ENCODE data around the gene SEC22C.

Gene SEC22C

DNA sequence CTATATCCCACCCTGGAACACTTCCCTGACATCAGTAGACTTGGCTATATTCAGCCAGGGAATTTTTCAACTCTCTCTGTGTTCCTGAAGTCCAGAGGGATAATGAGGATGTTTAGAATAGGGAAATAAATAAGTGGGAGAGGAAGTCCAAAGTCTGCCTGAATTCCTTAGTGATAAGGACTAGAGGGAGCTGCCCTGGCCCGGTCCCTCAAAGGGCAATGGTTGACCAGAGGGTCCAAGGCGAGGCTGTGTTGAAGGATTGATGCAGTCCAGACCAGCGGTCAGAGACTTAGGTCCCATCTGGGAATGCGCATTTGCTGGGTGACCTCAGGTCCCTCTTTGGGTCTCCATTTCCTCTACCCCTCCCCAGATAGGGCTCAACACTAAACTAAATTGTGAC, 71.4 kb downstream of the SEC22C start:
- DNase-seq: no peak

GRCh38 chr3:42509111-42509510, 72.7 kb downstream of the SEC22C start:
- no peak for DNase-seq

DNA sequence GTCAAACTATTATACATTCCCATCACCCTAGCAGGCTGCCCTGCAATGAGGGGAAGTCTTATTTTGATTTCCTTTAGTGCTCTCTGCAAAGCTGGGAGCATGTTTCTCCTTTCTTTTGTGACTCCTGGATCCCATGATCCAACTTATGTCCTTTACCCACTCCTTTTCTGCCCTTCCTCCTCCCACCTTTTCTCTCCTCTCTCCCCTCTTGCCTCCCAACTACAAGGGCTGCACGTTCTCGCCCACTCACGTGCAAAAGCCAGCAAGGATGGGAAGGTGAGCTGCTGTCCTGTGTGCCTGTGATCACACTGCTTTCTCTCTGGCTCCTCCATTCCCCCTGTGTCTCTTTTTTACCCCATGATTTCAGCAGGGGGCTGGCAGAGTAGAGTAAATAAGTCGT, 73.2 kb downstream of the SEC22C start:
- DNase-seq: no peak

GRCh38 chr3:42507761-42508335, 73.9 kb downstream of the SEC22C start:
- DNase-seq: no peak

DNA sequence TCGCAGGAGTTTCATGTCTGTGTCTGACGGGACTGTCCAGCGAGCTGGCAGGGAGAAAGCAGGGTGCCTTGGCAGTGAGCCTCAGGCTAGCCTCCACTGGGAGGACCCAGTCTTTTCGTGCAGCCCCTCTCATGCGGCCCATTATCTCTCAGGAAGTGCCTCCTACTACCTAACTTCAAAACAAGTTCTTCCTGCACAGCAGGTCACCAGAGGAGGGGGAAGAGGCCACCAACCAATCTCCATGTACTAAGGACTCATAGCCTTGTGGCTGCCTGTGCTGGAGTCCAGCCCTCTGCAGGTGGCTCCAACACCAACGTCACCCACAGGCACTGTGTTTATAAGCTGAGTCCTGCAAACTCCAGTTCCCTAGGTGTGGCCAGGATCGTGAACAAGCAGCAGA, 74.5 kb downstream of the SEC22C start:
- no peak for DNase-seq

- DNase-seq: no peak
Observed at GRCh38 chr3:42505849-42506410, 75.8 kb downstream of the SEC22C start.

DNA sequence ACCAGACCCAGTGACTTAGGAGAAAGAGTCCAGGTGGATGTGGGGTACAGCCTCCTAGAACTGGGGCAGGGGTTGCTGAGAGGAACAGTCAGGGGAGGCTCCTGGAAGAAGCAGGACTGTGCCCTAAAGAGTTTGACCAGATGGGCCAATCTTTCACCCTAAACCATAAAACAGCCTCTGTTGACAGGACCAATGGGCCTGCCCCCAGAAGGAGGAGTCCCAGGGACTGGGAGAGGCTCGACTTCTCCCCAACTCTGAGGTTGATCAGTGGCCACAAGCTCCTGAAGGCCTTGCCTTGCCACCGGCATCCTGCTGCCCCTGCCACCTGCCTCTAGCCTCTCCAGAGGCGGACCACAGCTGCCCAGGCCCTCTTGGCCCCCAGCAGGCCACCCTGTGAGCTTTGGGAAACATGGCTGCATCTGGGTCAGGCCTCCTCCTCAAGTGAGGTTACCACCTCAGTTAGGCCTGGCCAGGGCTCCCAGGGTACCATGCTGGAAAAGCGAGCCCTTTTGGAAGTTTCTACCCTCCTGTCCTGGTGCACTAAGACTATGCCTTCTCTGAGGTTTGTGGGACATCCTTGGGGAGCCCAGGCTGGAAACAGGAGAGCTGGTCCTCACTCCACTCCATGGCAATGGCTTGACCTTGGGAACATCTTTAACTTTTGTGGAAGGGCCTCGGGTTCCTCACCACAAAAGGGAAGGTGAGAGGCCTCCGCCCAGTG, 76.5 kb downstream of the SEC22C start:
- no peak for DNase-seq

GRCh38 chr3:42504334-42505127, 77.2 kb downstream of the SEC22C start:
- DNase-seq: no peak

DNA sequence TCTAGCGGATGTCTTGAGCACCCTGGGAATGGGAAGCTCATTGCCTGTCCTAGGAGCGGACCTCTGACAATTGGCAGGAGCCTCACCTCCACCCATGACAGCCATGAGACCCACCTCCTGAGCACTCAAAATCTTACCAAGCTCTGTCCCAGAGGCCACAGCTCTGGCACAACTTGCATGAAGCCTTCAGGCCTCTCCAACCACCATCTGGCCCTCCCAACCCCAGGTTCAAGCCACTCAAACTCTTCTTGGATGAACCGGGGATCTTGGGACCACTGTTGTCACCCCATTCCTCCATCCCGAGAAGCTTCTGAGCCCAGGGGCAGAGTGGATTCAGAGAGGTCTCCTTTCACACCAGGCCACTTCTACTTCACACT, 77.8 kb downstream of the SEC22C start:
- no peak for DNase-seq

DNA sequence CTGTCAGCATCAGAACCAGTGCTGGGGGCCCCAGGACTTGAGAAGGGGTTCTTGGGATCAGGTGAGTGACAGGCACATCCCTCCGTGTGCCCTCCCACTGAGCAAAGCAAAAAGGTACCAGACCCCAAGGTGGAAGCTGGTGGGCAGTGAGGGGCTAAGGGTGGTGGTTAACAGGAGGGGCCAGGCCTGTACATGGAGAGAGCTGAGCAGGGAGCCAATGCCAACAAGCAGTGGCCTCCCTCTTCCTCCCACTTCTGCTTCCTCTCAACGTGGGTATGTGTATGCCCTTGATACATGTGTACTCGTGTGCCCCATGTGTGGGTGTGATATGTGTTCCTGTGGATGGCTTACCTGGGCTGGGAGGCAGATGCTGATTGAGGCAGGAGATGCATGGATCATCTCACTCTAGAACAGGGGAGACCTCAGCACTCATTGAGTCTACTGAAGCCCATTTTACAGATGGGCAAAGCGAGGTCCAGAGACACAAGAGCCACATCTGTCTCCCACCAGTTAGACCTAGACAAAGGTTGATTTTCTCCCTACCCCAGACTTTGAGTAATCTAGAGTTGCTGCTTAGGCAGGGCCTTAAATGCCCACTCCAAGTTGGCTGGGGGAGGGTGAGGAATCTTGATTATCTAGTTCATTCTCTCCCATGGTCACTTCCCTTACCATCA, 78.4 kb downstream of the SEC22C start:
- no peak for DNase-seq

- DNase-seq: peak; percentile 86
Observed at GRCh38 chr3:42502429-42503250, 79.1 kb downstream of the SEC22C start, which contains the start of gene VIPR1. VIPR1 (plus strand) TSS chr3:42502643; CDS start chr3:42502736, 93 bp downstream.

- peak; percentile 60 for DNase-seq
Observed at GRCh38 chr3:42501681-42502428, 79.9 kb downstream of the SEC22C start.

GRCh38 chr3:42501321-42501680, 80.5 kb downstream of the SEC22C start:
- peak; percentile 3 for DNase-seq

DNA sequence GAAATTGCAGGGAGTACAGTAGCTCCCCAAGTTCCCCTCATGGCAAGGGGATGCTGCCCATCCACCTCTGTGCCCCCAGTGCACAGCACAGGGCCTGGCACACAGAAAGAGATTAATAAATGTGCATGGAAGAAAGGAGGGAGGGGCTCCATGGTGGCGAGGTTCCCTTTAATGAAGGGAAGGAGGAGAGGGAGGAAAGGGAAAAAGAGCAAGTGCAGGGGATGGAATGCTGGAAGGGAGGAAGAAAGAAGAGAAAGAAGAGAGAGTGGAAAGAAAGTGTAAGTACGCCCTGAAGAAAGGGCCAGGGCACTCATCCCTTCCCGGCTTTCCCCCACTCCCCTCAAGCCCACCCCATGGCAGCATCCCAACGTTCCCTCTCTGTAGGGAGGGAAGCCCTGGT, 80.9 kb downstream of the SEC22C start:
- DNase-seq: no peak

- no peak for DNase-seq
Observed at GRCh38 chr3:42500091-42500490, 81.7 kb downstream of the SEC22C start.

DNA sequence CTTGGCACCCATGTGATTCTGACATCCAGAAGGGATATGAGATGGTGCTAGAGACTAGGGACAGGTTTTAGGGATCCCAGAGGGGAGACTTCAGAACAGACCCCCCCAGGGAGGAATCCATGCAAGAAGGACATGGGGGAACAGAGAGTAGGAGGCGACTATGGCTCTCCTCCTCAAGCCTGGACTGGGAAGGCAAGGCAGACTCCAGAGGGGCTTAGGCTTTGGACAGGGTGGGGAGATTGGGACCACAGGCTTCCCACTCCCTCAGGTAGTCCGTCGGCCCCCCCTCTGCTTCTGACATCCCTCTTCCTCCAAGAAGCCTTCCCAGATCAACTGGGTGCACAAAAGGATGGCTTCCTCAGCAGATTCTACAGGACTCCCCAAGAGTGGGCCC, 82.3 kb downstream of the SEC22C start:
- no peak for DNase-seq

DNA sequence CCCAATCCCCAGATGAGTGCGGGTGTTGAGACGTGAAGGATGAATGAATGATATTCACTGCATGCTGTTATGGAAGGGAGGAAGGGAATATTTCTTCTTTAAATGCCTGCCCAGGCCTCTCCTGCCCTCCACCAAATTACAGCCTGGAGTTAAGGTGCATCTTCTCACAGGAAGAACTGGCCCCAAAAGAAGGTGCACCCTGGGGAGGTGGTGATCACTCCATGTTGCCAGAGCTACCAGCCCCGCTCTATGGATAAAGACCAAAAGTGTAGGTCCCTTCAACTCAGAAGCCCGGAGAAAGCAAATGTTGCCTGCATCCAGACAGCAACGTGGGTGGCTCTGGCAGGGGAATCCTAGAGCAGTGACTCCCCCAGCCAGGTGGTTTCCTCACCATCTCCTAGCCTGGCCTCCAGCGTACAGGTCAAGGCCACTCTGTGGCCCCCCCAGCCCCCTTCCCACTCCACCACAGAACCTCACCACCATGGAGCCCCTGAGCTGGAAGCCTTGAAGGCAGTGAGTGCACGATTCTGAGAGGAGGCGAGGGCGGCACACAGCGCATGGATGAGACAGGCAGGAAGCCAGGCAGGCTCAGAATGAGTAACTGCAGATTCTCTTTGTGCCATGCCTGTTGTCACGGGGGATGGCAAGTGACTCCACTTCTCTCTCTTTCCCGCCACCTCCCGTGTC, 82.8 kb downstream of the SEC22C start:
- DNase-seq: no peak

DNA sequence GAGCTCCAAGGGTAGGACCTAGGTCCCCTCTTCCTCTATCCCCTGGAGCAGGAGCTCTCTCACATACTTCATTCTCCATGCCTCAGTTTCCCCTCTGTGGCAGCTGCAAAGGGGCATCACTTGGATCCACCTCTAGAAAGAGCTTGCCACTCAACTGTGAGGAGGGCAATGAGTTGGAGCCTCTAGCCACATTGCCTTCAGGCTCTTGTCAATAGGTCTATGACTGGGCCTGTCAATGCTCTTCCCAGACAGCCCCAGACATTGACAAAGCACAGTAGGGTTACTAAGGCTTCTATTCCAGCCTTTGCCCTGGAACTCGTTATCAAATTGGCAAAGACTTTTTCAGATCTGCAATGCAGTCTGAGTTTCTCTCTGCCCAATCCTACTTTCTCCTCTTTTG, 83.7 kb downstream of the SEC22C start:
- DNase-seq: no peak
